LoVo (cell line): Measurements from ENCODE around the gene RBMS1.

Experiments
- DNase-seq: peaks from one replicate; pipeline ENCODE4 v3.0.0-alpha.2; 2016; ENCODE audit warnings: low spot score

The RBMS1 gene

DNA sequence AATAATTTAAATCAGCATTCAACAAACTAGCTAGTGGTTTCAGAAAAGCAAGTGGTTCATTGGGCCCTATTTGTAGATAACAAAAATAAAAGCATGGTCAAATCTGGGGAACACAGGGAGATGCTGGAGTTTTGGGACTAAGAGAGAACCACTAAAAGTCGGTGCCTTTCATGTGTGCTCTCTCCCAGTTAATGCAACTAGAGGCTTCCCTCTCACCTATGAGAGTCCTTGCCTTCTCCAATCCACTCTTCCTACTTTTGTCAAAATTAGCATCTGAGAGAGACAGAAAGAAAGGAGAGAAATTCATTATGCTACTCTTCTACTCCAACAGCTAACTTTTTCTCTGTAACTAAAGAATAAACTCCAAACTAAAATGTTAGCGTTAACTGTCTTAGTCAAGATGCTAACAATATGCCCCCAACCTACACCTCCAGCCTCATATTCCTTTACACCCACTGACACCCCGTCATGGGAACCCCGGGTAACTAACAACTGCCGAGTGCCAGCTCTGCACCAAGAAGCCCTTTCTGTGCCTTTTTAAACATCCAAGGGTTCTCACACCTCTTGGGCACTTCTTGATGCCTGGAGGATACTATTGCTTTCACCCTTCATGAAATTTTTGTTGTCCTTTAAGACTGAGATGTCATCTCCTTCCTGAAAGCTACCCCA, 133.4 kb downstream of the RBMS1 start:
- DNase-seq, result no peak

DNA sequence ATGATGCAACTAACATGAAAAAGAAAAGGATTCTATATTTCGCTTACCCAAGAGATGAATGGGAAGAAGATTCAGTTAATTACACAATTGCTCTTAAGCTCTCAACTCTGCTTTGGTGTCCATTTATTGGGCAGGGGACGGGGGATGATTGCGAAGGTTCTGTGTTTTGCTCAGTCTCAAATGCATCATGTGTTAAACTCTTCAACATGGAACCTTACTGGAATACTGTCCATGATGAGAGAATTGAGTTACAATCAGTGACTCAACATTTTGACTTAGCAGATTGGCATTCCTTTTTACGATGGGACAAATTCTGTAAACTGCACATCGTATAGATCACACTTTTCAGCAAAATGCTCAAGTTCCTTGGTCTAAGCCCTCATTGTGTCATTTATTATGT, 135.6 kb downstream of the RBMS1 start:
- no peak for DNase-seq

DNA sequence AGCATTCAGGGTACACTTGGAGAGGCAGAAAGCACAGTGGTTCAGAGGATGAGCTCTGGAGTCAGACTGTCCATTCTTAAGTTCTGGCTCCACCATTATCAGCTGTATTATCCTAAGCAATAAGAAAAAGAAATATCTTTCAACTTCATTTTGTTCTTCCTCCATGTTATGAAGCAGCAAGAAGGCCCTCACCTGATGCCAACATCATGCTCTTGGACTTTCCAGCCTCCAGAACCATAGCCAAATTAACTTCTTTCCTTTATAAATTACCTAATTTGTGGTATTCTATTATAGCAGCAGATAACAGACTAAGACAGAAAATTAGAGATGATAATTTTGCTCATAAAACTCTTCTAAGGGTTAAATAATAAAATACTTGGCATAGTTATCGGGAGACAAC, 137.1 kb downstream of the RBMS1 start:
- DNase-seq, result no peak

DNA sequence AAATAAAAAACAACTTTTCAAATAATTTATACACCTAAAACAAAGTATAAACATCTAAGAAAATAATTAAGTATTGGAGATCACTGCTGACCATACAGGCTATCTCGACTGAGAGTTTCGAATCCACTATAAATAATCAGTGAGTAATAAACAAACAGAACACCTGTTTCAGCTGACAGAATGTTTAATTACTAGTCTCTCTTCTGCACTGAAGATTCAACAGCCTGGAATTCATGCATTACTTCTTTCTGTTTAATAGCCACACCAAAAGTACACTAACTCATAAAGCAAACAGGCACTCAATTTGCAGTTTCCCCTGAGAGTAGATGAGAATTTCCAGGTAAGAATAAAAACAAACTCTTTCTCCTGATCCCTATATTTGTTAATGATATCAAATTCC, 138.5 kb downstream of the RBMS1 start:
- no peak for DNase-seq

DNA sequence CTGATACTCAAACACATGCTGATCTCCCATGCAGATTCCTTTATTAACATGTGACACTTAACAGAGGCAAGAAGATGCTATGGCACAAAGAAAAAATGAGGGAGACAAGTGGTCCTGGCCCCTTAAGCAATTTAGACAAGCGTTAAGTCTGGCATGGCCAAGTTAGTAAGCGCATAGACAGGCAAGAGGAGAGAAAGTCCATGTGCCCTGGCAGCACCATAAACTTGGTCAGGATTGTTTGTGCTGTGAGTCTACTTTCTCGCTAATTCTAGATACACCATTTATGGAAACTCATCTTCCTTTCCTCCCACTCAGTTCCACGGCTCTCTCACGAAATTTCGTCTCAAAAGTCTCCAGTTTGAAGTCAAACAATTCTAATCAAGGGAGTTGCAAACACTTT, 138.9 kb downstream of the RBMS1 start:
- DNase-seq, result no peak

DNA sequence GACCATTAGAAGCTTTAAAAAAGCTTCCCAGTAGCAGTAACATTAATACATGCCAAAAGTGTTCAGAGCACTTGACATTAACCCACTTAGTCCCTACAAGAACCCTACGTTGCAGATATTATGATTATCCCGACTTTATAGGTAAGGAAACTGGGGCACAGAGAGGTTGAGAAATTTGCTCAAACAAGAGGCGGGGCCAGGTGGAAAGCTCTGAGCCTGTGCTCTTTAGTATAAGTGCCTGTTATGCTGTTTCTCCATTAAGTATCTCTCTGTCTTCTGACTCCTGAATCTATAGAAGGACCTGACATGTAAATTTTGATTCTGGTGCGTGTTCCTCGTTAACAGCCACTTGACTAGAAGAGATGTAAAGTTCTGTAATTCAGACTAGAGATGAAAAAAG, 139.8 kb downstream of the RBMS1 start:
- no peak for DNase-seq

DNA sequence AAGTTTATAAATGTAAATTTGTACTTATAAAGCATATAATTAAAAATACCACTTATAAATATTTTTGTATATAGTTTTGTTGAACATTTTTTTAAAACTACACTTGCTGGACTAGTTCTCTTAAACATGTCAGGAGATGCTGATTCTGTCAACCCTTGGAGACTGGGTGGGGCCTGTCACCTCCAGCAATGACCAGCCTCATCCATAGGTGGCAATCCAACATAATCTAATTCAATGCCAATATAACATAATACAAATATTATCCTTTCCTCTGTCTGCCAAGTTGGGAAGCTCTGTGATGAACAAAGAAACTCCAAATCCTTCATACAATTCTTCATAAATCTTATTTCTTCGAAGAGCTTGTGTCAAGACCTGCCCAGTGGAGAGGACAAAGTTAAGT, 140.4 kb downstream of the RBMS1 start:
- DNase-seq, result no peak

DNA sequence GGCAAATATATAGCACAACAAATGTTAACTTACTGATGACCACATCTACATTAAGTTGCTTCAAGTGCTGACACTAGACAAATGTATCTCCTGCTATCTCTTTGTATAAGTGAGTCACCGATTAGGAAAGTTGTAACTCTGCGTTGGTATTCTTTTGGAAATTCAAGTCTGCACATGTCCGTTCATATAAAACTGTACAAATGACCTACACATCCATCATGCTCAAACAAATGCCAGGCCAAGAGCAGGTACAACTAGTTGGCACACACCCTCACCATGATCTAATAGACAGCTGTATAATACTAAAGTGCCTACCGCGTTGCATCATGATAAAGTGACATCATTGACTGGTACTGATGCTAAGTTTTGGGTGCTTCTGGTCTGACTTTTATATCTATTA, 141.1 kb downstream of the RBMS1 start:
- no peak for DNase-seq

DNA sequence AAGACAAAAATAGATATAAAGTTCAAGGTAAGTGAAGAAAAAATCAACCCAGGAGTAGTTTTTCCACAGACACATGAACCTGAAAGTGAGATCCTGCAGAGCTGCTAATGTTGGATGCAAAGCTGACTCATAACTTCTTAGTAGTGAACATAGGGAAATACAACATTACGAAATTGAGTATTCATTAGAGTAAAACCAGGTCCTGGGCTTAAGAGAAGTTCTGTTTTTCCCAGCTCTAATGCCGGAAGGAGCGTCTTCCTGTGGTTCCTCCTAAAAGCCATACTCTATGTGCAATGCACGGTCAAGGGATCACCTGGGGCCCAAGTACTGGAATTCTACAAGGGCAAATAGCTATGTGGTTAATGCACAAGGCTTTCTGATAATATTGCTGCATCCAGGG, 141.7 kb downstream of the RBMS1 start:
- no peak for DNase-seq

DNA sequence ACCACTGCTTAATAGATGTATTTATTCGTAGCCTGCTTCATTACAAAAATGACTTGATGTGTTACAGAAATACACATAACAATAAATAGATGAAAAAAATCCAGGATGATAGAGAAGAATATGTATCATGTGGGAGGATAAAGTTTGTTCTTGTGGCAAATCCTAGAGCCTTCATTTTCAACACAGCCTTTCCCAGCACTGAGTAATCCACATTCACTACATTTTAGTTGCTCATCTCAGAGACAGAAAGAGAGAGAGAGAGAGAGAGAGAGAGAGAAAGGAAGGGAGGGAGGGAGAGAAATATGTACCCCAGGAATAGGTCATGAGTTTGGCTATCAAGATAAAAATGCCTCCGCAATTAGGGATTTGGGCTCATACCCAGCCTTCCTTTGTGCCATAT, 144.3 kb downstream of the RBMS1 start:
- no peak for DNase-seq

DNA sequence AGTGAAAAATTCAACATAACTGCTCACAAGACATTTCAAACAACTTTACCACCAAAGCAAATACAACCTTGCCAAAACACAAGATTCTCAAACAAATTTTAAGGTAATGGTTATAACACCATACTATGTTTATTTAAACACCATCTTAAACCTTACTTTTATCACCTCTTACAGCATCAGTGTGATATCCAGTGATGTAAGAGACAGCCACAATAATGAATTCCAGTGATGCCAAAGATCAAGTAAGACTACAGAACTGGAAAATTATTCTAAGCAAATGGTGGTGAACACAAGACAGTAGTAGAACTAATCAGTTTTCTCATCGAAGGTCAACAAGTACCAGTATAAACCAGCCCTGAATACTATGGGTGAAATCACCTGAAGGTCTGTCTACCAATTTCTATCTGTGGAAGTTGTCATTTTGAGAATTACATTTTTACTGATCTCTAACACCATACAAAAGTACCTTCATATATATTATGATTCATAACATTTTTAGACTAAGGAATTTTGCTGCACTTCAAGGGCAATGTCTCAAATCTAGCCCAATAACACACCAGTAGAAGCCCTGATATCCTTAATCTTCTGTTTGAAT, 146.2 kb downstream of the RBMS1 start:
- no peak for DNase-seq

DNA sequence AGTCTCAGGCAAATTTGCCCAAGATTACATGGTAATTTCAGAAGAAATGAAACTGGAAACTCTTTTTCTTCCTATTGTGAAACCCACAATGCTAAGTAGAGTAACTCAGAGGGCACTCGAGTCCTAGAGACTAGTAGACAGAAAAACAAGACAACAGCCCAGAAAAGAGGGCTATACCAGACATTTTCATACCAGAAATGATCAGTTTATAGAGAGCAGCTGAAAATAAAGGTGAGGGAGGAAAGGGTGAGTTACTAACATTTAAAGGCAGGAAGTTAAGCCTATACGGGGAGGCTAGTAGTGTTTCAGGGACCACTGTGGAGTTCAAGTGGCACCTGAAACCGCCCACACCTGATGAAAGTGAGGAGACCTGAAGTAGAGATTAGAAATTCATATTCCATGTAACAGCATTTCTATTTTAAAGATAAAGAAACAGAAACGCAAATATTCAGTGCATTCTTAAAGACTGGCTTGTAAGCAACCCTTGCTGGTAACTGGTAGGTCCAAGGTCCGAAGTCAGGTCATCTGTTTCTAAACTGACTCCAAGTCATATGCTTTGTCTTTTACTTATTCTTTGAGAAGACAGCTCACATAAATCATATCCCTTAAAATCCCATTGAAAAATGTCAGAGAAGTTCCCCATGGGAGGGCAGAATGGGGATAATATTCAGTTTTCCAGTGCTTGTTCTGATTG, 148.4 kb downstream of the RBMS1 start:
- DNase-seq, result no peak

DNA sequence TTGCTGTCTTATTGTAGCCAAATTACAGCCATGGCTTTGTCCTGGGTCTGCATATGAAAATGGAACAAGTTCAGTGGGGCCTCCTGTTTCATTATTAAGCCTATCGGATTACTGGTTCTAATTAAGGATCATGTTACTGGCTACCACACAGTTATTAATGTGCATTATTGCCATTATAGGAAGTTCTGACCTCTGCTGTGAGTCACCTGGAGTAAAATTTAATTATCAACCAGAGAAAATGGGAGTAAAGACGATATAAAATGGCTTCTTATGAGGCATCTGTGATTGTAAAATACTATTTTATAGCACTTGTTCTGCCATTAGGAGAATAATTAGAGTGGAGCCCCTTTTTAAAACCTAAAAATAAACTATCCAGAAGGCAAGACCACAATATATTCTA, 150.2 kb downstream of the RBMS1 start:
- no peak for DNase-seq

DNA sequence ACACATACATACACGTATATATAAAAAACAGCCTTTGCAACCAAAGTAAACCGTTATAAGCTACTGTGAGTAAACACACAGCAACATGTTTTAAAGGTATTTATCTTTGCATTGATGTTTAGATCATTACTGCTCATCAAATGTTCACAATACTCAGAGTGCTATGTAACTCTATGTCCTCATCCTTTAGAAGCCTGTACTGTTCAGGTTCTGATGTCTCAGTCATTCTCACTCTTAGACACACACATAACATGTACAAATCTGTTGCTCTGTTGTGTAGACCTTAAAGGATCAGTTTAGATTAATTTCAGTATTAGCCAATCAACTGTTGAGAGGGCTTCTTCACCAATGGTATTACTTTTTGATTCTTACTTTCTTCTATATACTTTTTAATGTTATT, 153.9 kb downstream of the RBMS1 start:
- no peak for DNase-seq

DNA sequence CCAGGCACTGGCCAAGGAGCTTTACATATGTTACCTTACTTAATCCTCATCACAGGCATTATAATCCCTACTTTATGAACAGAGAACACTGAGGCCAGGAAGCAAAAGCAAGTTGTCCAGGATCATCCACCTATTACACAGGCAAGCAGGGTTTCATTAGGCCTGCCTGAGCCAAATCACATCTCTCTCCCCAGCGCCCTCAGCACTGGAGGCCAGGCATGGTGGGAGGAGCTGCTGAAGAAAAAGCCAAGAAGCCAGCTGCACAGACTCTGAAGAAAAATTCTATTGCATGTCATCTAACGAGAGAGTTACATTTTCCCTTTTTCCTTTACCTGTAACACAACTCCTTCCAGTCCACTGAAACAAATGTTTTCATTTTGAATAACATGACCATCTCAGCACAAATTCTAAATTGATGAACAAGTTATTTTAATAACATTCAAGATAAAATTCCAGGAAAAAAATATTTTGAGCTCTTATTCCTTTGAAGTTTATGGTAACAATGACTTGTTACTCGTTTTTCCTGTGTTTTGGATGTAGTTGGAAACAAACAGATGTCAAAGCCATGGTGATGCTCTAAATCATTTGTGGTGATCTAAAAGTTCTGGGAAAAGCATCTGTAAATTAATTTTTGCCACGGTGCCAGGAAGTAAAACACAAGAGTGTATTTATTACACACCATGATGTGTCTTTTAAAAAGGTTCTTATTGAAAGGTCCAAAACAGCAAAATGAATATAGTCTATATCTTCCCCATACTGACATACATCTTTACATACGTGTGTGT, 154.5 kb downstream of the RBMS1 start:
- DNase-seq, result no peak

DNA sequence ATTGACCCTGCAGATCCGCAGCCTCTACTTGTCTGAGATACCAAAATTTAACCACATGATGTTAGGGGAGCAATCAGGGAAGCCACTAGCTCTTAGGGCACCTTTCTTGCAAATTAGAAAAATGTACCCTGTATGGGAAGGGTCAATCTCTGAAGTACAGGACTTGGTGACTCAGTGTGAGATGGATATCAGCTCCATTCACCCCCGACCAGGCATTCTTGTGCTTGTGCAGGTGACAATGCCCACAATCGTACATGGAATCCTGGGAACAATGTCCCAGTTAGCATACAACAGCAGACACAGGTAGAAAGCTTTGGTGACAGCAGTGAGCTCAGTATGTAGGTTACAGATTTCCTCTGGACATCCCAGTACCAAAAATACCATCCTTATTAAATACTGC, 155.9 kb downstream of the RBMS1 start:
- DNase-seq, result no peak

DNA sequence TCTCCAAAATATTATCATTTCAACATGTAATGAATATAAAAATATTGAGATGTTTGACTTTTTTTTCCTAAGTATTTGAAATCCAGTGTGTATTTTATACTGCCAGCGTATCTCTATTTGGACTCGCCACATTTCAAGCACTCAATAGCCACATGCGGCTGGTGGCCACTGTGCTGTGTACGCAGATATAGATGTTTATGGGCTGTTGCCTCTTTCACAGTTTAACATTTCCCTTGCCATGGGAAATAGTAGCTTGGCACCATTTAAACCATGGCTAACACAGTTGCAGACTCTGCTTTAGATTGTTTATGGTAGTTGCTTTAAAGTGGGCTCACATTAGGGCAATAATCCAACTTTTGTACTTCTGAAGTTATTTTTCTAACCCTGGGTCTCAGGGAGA, 157.0 kb downstream of the RBMS1 start:
- no peak for DNase-seq

DNA sequence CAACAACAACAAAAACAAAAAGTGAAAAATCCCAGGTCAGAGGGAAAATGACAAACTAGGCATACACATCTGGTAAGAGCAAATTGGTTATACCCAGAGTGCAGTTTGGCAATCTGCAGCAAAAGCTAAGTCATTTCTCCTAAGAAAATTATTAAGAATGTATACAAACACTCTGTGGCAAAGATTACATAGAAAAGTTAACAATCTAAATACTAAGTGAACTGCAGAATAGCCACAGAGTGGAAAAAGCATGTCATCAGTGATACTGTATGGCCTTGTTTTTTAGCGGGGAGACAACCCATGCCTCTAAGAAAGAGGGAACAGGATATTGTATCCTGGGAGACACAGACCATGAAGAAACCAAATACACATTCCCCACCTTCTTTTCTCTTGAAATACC, 157.5 kb downstream of the RBMS1 start:
- DNase-seq, result no peak

DNA sequence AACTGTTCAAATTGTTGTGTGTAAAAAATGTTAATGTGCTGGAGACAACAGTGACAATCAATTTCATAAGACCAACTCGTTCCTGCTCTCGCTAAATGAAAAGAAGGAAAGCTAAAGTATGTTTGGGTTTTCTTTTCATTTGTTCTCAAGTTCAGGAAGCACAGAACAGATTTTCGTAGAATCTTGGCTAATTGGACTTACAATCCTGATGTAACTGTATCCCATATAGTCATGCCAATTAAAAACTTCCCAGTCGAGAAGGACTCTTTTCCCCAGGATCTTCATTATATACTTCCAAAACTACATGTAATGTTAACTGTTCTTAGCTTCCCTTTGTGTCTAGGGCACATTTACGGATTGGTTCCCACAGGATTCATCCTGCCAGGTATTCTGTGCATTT, 158.2 kb downstream of the RBMS1 start:
- DNase-seq, result no peak

DNA sequence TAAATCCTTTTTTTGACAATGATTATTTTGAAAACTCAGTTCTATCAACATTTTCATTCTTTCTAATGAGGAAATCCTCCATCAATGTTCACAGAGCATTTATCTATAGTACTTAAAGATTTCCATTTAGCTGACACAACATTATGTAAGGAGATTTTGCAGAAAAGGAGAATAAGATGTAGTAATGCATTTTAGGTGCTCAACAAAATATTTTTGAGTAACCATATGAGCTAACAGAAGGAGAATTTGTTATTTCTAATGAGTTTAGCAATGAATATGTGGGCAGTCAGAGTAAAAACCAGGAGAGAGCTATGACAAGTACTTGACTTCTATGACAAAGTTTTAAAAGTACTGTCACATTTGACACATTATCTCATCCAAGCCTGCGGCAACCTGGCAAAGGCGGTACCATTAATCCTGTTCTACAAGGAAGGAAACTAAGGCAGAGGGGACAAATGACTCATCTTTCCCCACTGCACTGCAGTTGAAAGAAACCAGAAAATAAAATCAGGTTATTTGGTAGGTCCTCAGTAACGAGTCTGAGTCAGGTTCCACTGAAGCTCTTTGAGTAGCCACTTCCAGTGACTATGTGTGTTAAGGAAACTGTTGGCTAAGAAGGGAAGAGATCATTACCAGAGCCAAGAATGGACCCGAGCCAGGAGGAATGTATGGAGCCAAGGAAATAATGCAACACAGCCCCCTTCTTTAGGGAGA, 159.4 kb downstream of the RBMS1 start:
- DNase-seq, result no peak

DNA sequence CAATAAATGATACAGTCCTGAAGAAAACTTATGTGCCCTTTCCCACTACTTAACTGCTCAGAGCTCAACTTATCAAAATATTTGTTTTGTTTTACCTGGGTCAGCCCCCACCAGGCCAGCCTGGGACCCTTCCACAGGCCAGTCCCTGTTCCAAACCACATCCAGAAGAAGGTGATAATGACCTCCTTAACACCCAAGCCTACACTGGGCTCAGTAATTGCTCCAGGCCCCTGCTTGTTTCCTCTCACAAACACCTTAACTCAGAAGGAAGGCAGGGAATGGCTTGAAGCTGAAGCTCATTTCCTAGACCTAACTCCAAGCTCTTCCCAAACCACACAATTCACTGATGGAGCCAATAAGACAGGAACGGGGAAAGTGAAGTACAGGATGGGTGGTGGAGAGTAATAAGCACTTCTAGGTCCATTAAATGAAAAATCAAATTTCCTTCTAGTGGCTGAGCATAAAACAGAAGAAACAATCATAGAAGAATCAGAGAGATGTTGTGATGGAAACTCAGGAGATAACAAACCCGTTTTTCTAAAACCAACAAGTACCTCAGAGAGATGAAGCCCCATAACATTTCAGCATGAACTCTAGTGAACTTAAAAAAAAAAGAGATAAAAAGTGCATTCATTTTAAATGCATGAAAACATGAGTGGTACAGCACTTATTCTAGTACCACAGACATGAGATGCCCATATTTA, 160.1 kb downstream of the RBMS1 start:
- DNase-seq, result no peak

DNA sequence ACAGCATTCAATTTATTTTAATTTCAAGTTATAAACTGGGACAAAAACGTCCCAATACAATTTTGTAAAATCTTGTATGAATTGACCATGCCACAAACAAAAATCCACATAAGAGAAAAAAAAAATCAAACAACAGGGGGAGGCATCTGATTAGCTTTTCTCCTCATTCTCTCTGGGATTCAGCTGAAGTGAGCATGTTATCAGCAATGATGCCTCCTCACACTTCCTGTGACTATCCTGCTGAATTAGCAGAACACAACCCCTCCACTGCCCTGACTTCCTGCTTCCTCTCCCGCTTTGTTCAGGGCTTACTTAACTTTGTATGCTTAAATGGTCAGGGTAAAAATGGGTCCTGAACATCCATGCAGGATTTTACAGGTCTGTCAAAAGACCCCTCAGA, 161.3 kb downstream of the RBMS1 start:
- DNase-seq, result no peak
